Neural crest cell (in vitro differentiated cells): ENCODE results near the gene DUS1L. TPM values are rescaled to one million over a fixed set of nuclear protein-coding genes. Genes with fewer than 3 reads are reported as not detected.

Experiments used
- DNase-seq: peaks from one replicate; pipeline ENCODE4 v3.0.0; 2021; ENCODE audit warnings: low read depth, mixed read lengths, low spot score
- H3K27ac Mint-ChIP-seq: one replicate; pipeline ENCODE4 v1.8.0; 2021; ENCODE audit warnings: mild to moderate bottlenecking, mixed read lengths; ENCODE audit not compliant: unreplicated experiment
- H3K27me3 Mint-ChIP-seq: 2 replicates; pipeline ENCODE4 v1.8.0; 2021; ENCODE audit warnings: low read depth, mild to moderate bottlenecking, mixed read lengths
- H3K36me3 Mint-ChIP-seq: 2 replicates; pipeline ENCODE4 v1.8.0; 2021; ENCODE audit warnings: low read depth, mild to moderate bottlenecking, mixed read lengths
- H3K4me1 Mint-ChIP-seq: 2 replicates; pipeline ENCODE4 v1.8.0; 2021; ENCODE audit warnings: mixed read lengths
- H3K4me3 Mint-ChIP-seq: one replicate; pipeline ENCODE4 v1.8.0; 2021; ENCODE audit warnings: mild to moderate bottlenecking, mixed read lengths
- H3K9me3 Mint-ChIP-seq: 2 replicates; pipeline ENCODE4 v1.8.0; 2021; ENCODE audit warnings: mixed read lengths
- total RNA-seq: library from RNA; stranded (reverse); gene quantifications from 2 replicates; pipeline ENCODE4 v1.2.1, GENCODE V29; 2021
- TF ChIP-seq, protein P1 (sequence below): fragments of 200-600 bp; sonication (generic); conservative IDR thresholded peaks from 2 replicates; pipeline ENCODE4 v1.5.0; 2021; ENCODE audit warnings: antibody characterized with exemption, mild to moderate bottlenecking

DUS1L gene
- total RNA-seq, 1 donor from 2014 or later, result 131 TPM

DNA sequence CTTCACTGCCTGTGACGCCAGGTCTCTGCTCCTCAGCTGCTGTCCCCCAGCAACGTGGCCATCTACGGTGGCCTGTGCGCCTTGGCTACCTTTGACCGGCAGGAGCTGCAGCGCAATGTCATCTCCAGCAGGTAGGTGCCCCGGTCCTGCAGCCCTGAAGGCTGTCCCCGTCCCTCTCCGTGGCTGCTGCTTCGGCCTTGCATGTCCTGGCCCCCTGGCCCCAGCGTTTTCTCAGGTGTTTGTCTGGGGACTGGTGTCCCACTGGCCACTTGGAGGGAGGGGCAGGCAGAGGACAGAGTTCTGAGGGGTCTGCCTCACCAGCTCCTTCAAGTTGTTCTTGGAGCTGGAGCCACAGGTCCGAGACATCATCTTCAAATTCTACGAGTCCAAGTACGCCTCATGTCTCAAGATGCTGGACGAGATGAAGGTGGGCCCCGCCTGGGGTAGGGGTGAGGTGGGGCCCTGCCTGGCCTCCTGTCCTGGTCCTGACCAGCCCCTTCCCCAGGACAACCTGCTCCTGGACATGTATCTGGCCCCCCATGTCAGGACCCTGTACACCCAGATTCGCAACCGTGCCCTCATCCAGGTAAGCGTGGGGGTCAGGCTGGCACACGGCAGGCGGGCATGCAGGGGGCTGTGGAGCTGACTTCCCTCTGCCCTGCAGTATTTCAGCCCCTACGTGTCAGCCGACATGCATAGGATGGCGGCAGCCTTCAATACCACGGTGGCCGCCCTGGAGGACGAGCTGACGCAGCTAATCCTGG, 9.5 kb downstream of the DUS1L start:
- no peaks in the 10 kb centered on the region for H3K27me3 Mint-ChIP-seq
- H3K9me3 Mint-ChIP-seq, result no peaks in the 10 kb centered on the region
- no peaks in the 10 kb centered on the region for H3K4me1 Mint-ChIP-seq
- H3K27ac Mint-ChIP-seq, result no peak overlapping the region
- no peak for DNase-seq
- H3K4me3 Mint-ChIP-seq, result peak overlapping the region; percentile 47
- TF ChIP-seq, protein P1, sequence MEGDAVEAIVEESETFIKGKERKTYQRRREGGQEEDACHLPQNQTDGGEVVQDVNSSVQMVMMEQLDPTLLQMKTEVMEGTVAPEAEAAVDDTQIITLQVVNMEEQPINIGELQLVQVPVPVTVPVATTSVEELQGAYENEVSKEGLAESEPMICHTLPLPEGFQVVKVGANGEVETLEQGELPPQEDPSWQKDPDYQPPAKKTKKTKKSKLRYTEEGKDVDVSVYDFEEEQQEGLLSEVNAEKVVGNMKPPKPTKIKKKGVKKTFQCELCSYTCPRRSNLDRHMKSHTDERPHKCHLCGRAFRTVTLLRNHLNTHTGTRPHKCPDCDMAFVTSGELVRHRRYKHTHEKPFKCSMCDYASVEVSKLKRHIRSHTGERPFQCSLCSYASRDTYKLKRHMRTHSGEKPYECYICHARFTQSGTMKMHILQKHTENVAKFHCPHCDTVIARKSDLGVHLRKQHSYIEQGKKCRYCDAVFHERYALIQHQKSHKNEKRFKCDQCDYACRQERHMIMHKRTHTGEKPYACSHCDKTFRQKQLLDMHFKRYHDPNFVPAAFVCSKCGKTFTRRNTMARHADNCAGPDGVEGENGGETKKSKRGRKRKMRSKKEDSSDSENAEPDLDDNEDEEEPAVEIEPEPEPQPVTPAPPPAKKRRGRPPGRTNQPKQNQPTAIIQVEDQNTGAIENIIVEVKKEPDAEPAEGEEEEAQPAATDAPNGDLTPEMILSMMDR, result no peak
- no peaks in the 10 kb centered on the region for H3K36me3 Mint-ChIP-seq

DNA sequence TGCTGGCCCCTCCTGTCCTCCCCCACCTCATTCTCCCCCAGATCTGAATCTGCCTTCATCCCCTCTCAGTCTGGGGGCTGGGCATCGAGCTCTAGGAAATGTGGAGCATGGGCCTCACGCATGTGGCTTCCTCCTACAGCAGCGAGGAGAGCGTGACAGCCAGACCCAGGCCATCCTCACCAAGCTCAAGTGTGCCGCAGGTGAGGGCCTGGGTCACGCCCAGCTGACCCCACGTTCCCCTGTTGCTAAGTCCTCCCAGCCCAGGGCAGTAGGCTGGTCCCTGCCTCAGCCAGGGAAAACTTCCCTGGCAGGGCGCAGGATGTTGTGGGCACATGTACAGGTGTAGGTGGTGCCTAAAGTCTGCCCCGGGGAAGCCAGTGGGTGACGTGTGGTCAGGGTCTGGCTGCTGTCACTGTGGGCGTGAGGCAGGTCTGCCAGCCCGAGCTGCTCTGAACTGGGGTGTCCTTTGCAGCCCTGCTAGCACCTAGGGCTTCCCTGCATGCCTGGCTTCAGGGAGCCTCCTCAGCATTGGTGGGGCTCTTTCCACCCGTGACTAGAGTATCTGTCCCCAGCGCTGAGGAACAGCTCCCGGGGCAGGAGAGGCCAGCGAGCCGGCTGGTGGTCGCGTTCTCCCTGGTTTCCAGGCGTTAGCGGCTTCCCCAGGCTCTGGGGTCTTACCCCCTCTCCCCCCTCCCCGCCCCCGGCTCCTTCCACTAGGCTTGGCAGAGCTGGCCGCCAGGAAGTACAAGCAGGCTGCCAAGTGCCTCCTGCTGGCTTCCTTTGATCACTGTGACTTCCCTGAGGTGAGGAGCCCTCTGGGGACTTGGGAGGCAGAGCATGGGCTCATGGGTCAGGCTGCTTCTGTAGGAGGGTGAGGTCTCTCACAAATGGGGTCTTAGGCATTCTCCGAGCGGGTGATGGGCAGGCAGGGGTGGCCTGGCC, 10.3 kb downstream of the DUS1L start:
- DNase-seq, result no peak
- Mint-ChIP-seq H3K36me3 (no peaks in the 10 kb centered on the region), H3K4me1 (no peaks in the 10 kb centered on the region), H3K4me3 (peak overlapping the region; percentile 67), H3K27me3 (no peaks in the 10 kb centered on the region), H3K9me3 (no peaks in the 10 kb centered on the region), H3K27ac (no peak overlapping the region)
- TF ChIP-seq, protein P1, result no peak

DNA sequence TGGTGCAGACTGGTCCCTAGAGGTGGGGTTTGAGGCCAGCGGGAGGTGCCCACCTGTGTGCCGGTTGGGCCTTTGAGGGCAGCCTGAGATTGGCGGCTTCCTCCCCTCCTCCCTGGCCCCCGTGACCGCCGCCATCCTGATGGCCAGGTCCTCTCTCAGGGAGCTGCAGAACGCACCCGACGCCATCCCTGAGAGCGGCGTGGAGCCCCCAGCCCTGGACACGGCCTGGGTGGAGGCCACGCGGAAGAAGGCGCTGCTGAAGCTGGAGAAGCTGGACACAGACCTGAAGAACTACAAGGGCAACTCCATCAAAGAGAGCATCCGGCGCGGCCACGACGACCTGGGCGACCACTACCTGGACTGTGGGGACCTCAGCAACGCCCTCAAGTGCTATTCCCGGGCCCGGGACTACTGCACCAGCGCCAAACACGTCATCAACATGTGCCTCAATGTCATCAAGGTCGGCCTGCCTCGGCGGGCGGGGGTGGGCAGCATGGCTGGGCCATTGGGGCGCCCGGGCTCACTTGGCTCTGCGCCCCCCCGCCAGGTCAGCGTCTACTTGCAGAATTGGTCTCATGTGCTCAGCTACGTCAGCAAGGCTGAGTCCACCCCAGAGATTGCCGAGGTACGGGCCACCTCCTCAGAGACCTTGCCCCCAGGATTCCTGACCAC, 11.1 kb downstream of the DUS1L start:
- H3K27me3 Mint-ChIP-seq, result no peaks in the 10 kb centered on the region
- H3K9me3 Mint-ChIP-seq, result no peaks in the 10 kb centered on the region
- TF ChIP-seq, protein P1, result no peak
- no peaks in the 10 kb centered on the region for H3K4me1 Mint-ChIP-seq
- H3K27ac Mint-ChIP-seq, result no peak overlapping the region
- H3K36me3 Mint-ChIP-seq, result no peaks in the 10 kb centered on the region
- H3K4me3 Mint-ChIP-seq, result peak overlapping the region; percentile 67
- DNase-seq, result no peak

DNA sequence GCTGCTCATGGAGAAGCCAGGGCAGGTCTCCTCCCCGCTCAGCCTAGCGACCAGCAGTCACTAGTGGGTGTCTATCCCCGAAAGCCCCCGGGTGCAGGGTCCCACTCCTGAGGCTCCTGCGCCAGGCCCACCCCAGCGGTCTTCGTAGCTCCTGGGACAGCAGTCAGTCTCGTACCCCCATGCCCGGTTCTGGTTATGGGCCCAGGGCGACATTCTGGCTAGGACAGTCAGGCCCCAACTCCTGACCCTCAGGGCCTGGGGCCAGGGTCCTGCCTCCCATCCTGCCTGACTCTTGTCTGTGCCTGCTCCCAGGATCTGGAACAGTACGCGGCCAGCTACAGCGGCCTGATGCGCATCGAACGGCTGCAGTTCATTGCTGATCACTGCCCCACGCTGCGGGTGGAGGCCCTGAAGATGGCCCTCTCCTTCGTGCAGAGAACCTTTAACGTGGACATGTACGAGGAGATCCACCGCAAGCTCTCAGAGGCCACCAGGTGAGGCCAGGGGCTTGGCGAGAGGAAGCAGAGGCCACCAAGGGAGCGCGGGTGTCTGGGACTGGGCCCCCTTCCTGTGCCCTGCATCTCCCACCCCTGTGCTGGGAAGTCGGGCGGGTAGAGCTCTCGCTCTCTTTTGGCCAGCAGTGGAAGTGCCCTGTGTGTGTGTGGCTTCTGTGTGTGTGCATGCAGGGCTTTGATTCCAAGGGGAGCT, 11.9 kb downstream of the DUS1L start:
- H3K4me1 Mint-ChIP-seq, result no peaks in the 10 kb centered on the region
- no peaks in the 10 kb centered on the region for H3K9me3 Mint-ChIP-seq
- TF ChIP-seq, protein P1, result no peak
- peak overlapping the region; percentile 87 for H3K4me3 Mint-ChIP-seq
- no peak overlapping the region for H3K27ac Mint-ChIP-seq
- H3K36me3 Mint-ChIP-seq, result no peaks in the 10 kb centered on the region
- no peak for DNase-seq
- no peaks in the 10 kb centered on the region for H3K27me3 Mint-ChIP-seq

DNA sequence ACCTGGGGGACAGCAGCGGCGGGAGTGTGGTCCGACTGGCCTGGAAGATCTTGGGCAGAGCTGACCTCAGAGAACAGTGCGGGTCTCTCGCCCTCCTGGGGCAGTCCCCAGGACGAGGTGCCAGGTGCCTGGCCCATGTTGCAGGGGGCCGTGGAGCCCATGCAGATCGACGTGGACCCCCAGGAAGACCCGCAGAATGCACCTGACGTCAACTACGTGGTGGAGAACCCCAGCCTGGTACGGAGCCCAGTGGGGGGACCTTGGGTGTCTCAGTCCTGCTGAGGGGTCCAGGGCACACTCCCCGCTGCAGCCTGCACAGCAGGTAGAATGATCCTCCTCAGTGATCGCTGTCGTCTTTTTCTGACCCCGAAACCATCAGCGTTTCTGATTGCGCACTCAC, 12.5 kb downstream of the DUS1L start:
- DNase-seq, result no peak
- Mint-ChIP-seq H3K4me1 (no peaks in the 10 kb centered on the region), H3K4me3 (peak overlapping the region; percentile 87), H3K36me3 (no peaks in the 10 kb centered on the region), H3K27ac (no peak overlapping the region), H3K27me3 (no peaks in the 10 kb centered on the region), H3K9me3 (no peaks in the 10 kb centered on the region)
- TF ChIP-seq, protein P1, result no peak
